ENCODE measurements around the gene NDEL1. TPM values are rescaled to one million over a fixed set of nuclear protein-coding genes. Genes with fewer than 3 reads are reported as not detected.
A peak's percentile ranks its signal among the peaks of the same experiment; 100 is the strongest.

Gene NDEL1
- total RNA-seq, 1 experiment from 2014 or later: 95.3 TPM

GRCh38 chr17:8436169-8436843 is 622 bp downstream of the NDEL1 start:
- Mint-ChIP-seq H3K9me3 (ENCODE audit: unreplicated experiment) (no peaks in the 10 kb centered on the region), H3K4me3 (ENCODE audit: unreplicated experiment) (peak overlapping the region; percentile 84), H3K27ac (ENCODE audit: low read depth, unreplicated experiment) (peak overlapping the region; percentile 97), H3K4me1 (ENCODE audit: insufficient read depth, unreplicated experiment) (peaks cover 15% of the 10 kb centered on the region), H3K27me3 (ENCODE audit: insufficient read depth, unreplicated experiment) (no peaks in the 10 kb centered on the region), H3K36me3 (ENCODE audit: insufficient read depth, unreplicated experiment) (peaks cover 25% of the 10 kb centered on the region)
- CTCF ChIA-PET: interaction anchor here (0.6 to 3.8 kb wide), 12 partner anchors 15 to 360 kb away, joined by 3 to 34 read pairs (median 4); partner anchors contain the start of gene MYH10
- no peak for TF ChIP-seq CTCF (IDR thresholded peaks at IDR 0.05; ENCODE audit: unreplicated experiment)
- POLR2A ChIA-PET: interaction anchor here (0.6 to 3.5 kb wide), 30 partner anchors 9 to 446 kb away, joined by 3 to 54 read pairs (median 4); partner anchors contain the start of genes BORCS6, KRABD2, MYH10 and RPL26
- no TSS peak for BruUV-seq (replicated peaks)
- intact Hi-C loops (cut with micrococcal nuclease): loop anchor here (1.0 to 2.0 kb wide), 2 partner anchors 26 to 54 kb away; partner anchors contain the start of gene RPL26
- peak; percentile 58 for DNase-seq (ENCODE audit: unreplicated experiment)

GRCh38 chr17:8436844-8437171 is 1.1 kb downstream of the NDEL1 start:
- intact Hi-C loops (cut with micrococcal nuclease): loop anchor here (1.0 to 2.0 kb wide), 2 partner anchors 27 to 54 kb away; partner anchors contain the start of gene RPL26
- Mint-ChIP-seq H3K27me3 (ENCODE audit: insufficient read depth, unreplicated experiment) (no peaks in the 10 kb centered on the region), H3K4me3 (ENCODE audit: unreplicated experiment) (peak overlapping the region; percentile 84), H3K36me3 (ENCODE audit: insufficient read depth, unreplicated experiment) (peaks cover 25% of the 10 kb centered on the region), H3K4me1 (ENCODE audit: insufficient read depth, unreplicated experiment) (peaks cover 17% of the 10 kb centered on the region), H3K9me3 (ENCODE audit: unreplicated experiment) (no peaks in the 10 kb centered on the region), H3K27ac (ENCODE audit: low read depth, unreplicated experiment) (peak overlapping the region; percentile 97)
- POLR2A ChIA-PET: interaction anchor here (0.5 to 3.5 kb wide), 24 partner anchors 9 to 445 kb away, joined by 3 to 54 read pairs (median 4); partner anchors contain the start of genes BORCS6, MYH10, RPL26 and SLC25A35
- BruUV-seq (replicated peaks): TSS peak; percentile 50
- no peak for TF ChIP-seq CTCF (IDR thresholded peaks at IDR 0.05; ENCODE audit: unreplicated experiment)
- no peak for DNase-seq (ENCODE audit: unreplicated experiment)
- CTCF ChIA-PET: interaction anchor here (0.6 to 3.8 kb wide), 11 partner anchors 15 to 361 kb away, joined by 3 to 34 read pairs (median 3); partner anchors contain the start of gene MYH10

GRCh38 chr17:8438441-8438840 is 2.8 kb downstream of the NDEL1 start:
- H3K9me3 Mint-ChIP-seq (ENCODE audit: unreplicated experiment): no peaks in the 10 kb centered on the region
- BruUV-seq (replicated peaks): no TSS peak
- H3K27ac Mint-ChIP-seq (ENCODE audit: low read depth, unreplicated experiment): no peak overlapping the region
- peaks cover 30% of the 10 kb centered on the region for H3K36me3 Mint-ChIP-seq (ENCODE audit: insufficient read depth, unreplicated experiment)
- ChIA-PET POLR2A (interaction anchor here (1.0 to 3.5 kb wide), 3 partner anchors 18 to 56 kb away, joined by 4 to 31 read pairs (median 7); no protein-coding TSS in a partner anchor), CTCF (interaction anchor here (0.6 to 3.8 kb wide), 9 partner anchors 28 to 421 kb away, joined by 3 to 34 read pairs (median 3); no protein-coding TSS in a partner anchor)
- intact Hi-C loops (cut with micrococcal nuclease): no loop called here
- peaks cover 23% of the 10 kb centered on the region for H3K4me1 Mint-ChIP-seq (ENCODE audit: insufficient read depth, unreplicated experiment)
- no peak for TF ChIP-seq CTCF (IDR thresholded peaks at IDR 0.05; ENCODE audit: unreplicated experiment)
- no peaks in the 10 kb centered on the region for H3K27me3 Mint-ChIP-seq (ENCODE audit: insufficient read depth, unreplicated experiment)
- no peak overlapping the region for H3K4me3 Mint-ChIP-seq (ENCODE audit: unreplicated experiment)
- no peak for DNase-seq (ENCODE audit: unreplicated experiment)

GRCh38 chr17:8439681-8440080 is 4.0 kb downstream of the NDEL1 start:
- H3K4me3 Mint-ChIP-seq (ENCODE audit: unreplicated experiment): no peak overlapping the region
- ChIA-PET CTCF (interaction anchor here (0.8 to 3.8 kb wide), 4 partner anchors 12 to 306 kb away, joined by 3 to 34 read pairs (median 3); no protein-coding TSS in a partner anchor), POLR2A (interaction anchor here (0.9 to 1.4 kb wide), 2 partner anchors 56 to 57 kb away, joined by 3 to 7 read pairs; no protein-coding TSS in a partner anchor)
- DNase-seq (ENCODE audit: unreplicated experiment): no peak
- no peak for TF ChIP-seq CTCF (IDR thresholded peaks at IDR 0.05; ENCODE audit: unreplicated experiment)
- peaks cover 24% of the 10 kb centered on the region for H3K4me1 Mint-ChIP-seq (ENCODE audit: insufficient read depth, unreplicated experiment)
- intact Hi-C loops (cut with micrococcal nuclease): no loop called here
- no TSS peak for BruUV-seq (replicated peaks)
- H3K9me3 Mint-ChIP-seq (ENCODE audit: unreplicated experiment): no peaks in the 10 kb centered on the region
- no peaks in the 10 kb centered on the region for H3K27me3 Mint-ChIP-seq (ENCODE audit: insufficient read depth, unreplicated experiment)
- H3K36me3 Mint-ChIP-seq (ENCODE audit: insufficient read depth, unreplicated experiment): peaks cover 42% of the 10 kb centered on the region
- H3K27ac Mint-ChIP-seq (ENCODE audit: low read depth, unreplicated experiment): no peak overlapping the region
